VCaP (cell line): ENCODE measurements around the gene STARD10.
A peak's percentile ranks its signal among the peaks of the same experiment; 100 is the strongest.

Experiments used
- H3K27ac ChIP-seq: fragments of 450-650 bp; 2 replicates; pipeline ENCODE4 v1.5.1; 2017
- CTCF ChIP-seq: fragments of 450-650 bp; conservative IDR thresholded peaks from 2 replicates; pipeline ENCODE4 v1.5.1; 2017; ENCODE audit warnings: mild to moderate bottlenecking, moderate library complexity

The STARD10 gene

GRCh38 chr11:72784662-72785061, 9.2 kb downstream of the STARD10 start:
- no peak overlapping the region for H3K27ac ChIP-seq
- no peak for TF ChIP-seq CTCF

- no peak overlapping the region; the same call in 1 of the 2 replicates for H3K27ac ChIP-seq
- TF ChIP-seq CTCF: no peak
Measured at GRCh38 chr11:72783144-72783905, 10.5 kb downstream of the STARD10 start.

- H3K27ac ChIP-seq: peak overlapping the region; percentile 89; the same call in 1 of the 2 replicates
- TF ChIP-seq CTCF: no peak
Measured at GRCh38 chr11:72782081-72782920, 11.5 kb downstream of the STARD10 start.

GRCh38 chr11:72781313-72782080, 12.3 kb downstream of the STARD10 start:
- no peak for TF ChIP-seq CTCF

GRCh38 chr11:72781063-72781312, 12.9 kb downstream of the STARD10 start:
- no peak for TF ChIP-seq CTCF
- peak overlapping the region; percentile 89 for H3K27ac ChIP-seq

More at GRCh38 chr11:72781313-72782080, 12.3 kb downstream of the STARD10 start:
- H3K27ac ChIP-seq: peak overlapping the region; percentile 89

- H3K27ac ChIP-seq: peak overlapping the region; percentile 89
- TF ChIP-seq CTCF: no peak
Measured at GRCh38 chr11:72780296-72781062, 13.4 kb downstream of the STARD10 start.
